Neural cell (in vitro differentiated cells): ENCODE results near the gene OTUB2. TPM values are rescaled to one million over a fixed set of nuclear protein-coding genes. Genes with fewer than 3 reads are reported as not detected.

Experiments used
- H2AFZ ChIP-seq: fragments of 200-600, 300-800 bp; sonication (generic), shearing (Covaris generic); 2 replicates; pipeline ENCODE4 v1.6.0; 2014; ENCODE audit warnings: low read depth, mild to moderate bottlenecking, antibody characterized with exemption, low read length, moderate library complexity
- H3F3A ChIP-seq: fragments of 200-600 bp; shearing (Covaris generic); 2 replicates; pipeline ENCODE4 v1.6.1; 2016; ENCODE audit warnings: mild to moderate bottlenecking, moderate library complexity, mixed read lengths, antibody characterized with exemption, low read length; ENCODE audit not compliant: insufficient read depth, poor library complexity, severe bottlenecking
- H3K27ac ChIP-seq: fragments of 200-600, 300-800 bp; sonication (generic), shearing (Covaris generic); 2 replicates; pipeline ENCODE4 v1.5.1; 2014; ENCODE audit warnings: mild to moderate bottlenecking, low read length, moderate library complexity
- H3K27me3 ChIP-seq: fragments of 300-800, 200-600 bp; sonication (generic), shearing (Covaris generic); 2 replicates; pipeline ENCODE4 v1.6.0; 2014; ENCODE audit warnings: mild to moderate bottlenecking, low read depth, low read length, moderate library complexity; ENCODE audit not compliant: insufficient read depth
- H3K36me3 ChIP-seq: fragments of 300-800, 200-600 bp; sonication (generic), shearing (Covaris generic); 2 replicates; pipeline ENCODE4 v1.5.1; 2014; ENCODE audit warnings: mild to moderate bottlenecking, antibody characterized with exemption, low read length, moderate library complexity; ENCODE audit not compliant: insufficient read depth
- H3K4me2 ChIP-seq: fragments of 300-800, 200-600 bp; sonication (generic), shearing (Covaris generic); 2 replicates; pipeline ENCODE4 v1.6.0; 2014; ENCODE audit warnings: mild to moderate bottlenecking, low read length
- H3K4me3 ChIP-seq: fragments of 300-800, 200-600 bp; sonication (generic), shearing (Covaris generic); 2 replicates; pipeline ENCODE4 v1.5.1; 2014; ENCODE audit warnings: mild to moderate bottlenecking, low read length, moderate library complexity
- H3K79me2 ChIP-seq: fragments of 200-600 bp; shearing (Covaris generic); replicated peaks from 2 replicates; pipeline ENCODE4 v1.6.0; 2014; ENCODE audit warnings: mild to moderate bottlenecking, low read length, moderate library complexity; ENCODE audit not compliant: insufficient read depth
- H3K9ac ChIP-seq: fragments of 300-800, 200-600 bp; sonication (generic), shearing (Covaris generic); 2 replicates; pipeline ENCODE4 v1.6.1; 2016; ENCODE audit warnings: mild to moderate bottlenecking, low read length, mixed read lengths
- H3K9me2 ChIP-seq: fragments of 200-600 bp; shearing (Covaris generic); 2 replicates; pipeline ENCODE4 v1.6.1; 2016; ENCODE audit warnings: mild to moderate bottlenecking, low read length, mixed read lengths; ENCODE audit not compliant: insufficient read depth
- H3K9me3 ChIP-seq: fragments of 200-600, 300-800 bp; sonication (generic), shearing (Covaris generic); 2 replicates; pipeline ENCODE4 v1.6.1; 2016; ENCODE audit warnings: mild to moderate bottlenecking, mixed run types, low read length, moderate library complexity, mixed read lengths
- H4K20me1 ChIP-seq: fragments of 200-600 bp; shearing (Covaris generic); 2 replicates; pipeline ENCODE4 v1.6.1; 2016; ENCODE audit warnings: mild to moderate bottlenecking, mixed run types; ENCODE audit not compliant: insufficient read depth
- EP300 ChIP-seq: fragments of 450-650 bp; conservative IDR thresholded peaks from 2 replicates; pipeline ENCODE4 v1.6.1; 2014; ENCODE audit warnings: antibody characterized with exemption, mild to moderate bottlenecking, moderate library complexity; ENCODE audit not compliant: poor library complexity, severe bottlenecking
- EZH2 ChIP-seq: fragments of 200-600, 300-800 bp; shearing (Covaris generic), sonication (generic); IDR thresholded peaks from 2 replicates; pipeline ENCODE4 v1.6.1; 2014; ENCODE audit warnings: antibody characterized with exemption, low read length, borderline replicate concordance, mild to moderate bottlenecking; ENCODE audit not compliant: insufficient read depth, poor library complexity, severe bottlenecking
- MXI1 ChIP-seq: fragments of 450-650 bp; conservative IDR thresholded peaks from 2 replicates; pipeline ENCODE4 v1.6.1; 2014; ENCODE audit warnings: antibody characterized with exemption, mild to moderate bottlenecking; ENCODE audit not compliant: poor library complexity, severe bottlenecking
- POLR2AphosphoS5 ChIP-seq: IDR thresholded peaks from 2 replicates; pipeline ENCODE4 v1.6.1; 2012
- RAD21 ChIP-seq: fragments of 450-650 bp; conservative IDR thresholded peaks from 2 replicates; pipeline ENCODE4 v1.6.1; 2014; ENCODE audit warnings: antibody characterized with exemption, mild to moderate bottlenecking, moderate library complexity
- SMC3 ChIP-seq: fragments of 450-650 bp; conservative IDR thresholded peaks from 2 replicates; pipeline ENCODE4 v1.6.1; 2014; ENCODE audit warnings: antibody characterized with exemption, mild to moderate bottlenecking, moderate library complexity; ENCODE audit not compliant: poor library complexity
- TAF1 ChIP-seq: IDR thresholded peaks from 2 replicates; pipeline ENCODE4 v1.6.1; 2012; ENCODE audit warnings: low read depth
- polyA plus RNA-seq: library from polyadenylated mRNA; depleted of rRNA; stranded (reverse); fragments of >200 nt; gene quantifications from 2 replicates; pipeline ENCODE4 v1.2.3, GENCODE V29; 2014
- TF ChIP-seq, protein P1 (sequence below): IDR thresholded peaks from 2 replicates; pipeline ENCODE4 v1.6.1; 2012; ENCODE audit warnings: borderline replicate concordance
- TF ChIP-seq, protein P2 (sequence below): fragments of 450-650 bp; IDR thresholded peaks from 2 replicates; pipeline ENCODE4 v1.5.1; 2014; ENCODE audit warnings: antibody characterized with exemption, mild to moderate bottlenecking, moderate library complexity; ENCODE audit not compliant: poor library complexity, severe bottlenecking

OTUB2 gene
- polyA plus RNA-seq, 1 donor from 2014 or later: 2.5 TPM

- Histone ChIP-seq H3K9ac (no peak overlapping the region), H4K20me1 (no peaks in the 10 kb centered on the region), H3K27ac (no peak overlapping the region), H3K4me3 (no peak overlapping the region), H3K27me3 (no peaks in the 10 kb centered on the region), H3K4me2 (no peak overlapping the region), H3F3A (no peaks in the 10 kb centered on the region), H2AFZ (no peak overlapping the region), H3K36me3 (peaks cover 19% of the 10 kb centered on the region), H3K9me3 (no peaks in the 10 kb centered on the region), H3K79me2 (peaks cover 1% of the 10 kb centered on the region), H3K9me2 (no peaks in the 10 kb centered on the region)
- TF ChIP-seq POLR2AphosphoS5: no peak
- no peak for TF ChIP-seq EP300
- no peak for TF ChIP-seq TAF1
- TF ChIP-seq, protein P1, sequence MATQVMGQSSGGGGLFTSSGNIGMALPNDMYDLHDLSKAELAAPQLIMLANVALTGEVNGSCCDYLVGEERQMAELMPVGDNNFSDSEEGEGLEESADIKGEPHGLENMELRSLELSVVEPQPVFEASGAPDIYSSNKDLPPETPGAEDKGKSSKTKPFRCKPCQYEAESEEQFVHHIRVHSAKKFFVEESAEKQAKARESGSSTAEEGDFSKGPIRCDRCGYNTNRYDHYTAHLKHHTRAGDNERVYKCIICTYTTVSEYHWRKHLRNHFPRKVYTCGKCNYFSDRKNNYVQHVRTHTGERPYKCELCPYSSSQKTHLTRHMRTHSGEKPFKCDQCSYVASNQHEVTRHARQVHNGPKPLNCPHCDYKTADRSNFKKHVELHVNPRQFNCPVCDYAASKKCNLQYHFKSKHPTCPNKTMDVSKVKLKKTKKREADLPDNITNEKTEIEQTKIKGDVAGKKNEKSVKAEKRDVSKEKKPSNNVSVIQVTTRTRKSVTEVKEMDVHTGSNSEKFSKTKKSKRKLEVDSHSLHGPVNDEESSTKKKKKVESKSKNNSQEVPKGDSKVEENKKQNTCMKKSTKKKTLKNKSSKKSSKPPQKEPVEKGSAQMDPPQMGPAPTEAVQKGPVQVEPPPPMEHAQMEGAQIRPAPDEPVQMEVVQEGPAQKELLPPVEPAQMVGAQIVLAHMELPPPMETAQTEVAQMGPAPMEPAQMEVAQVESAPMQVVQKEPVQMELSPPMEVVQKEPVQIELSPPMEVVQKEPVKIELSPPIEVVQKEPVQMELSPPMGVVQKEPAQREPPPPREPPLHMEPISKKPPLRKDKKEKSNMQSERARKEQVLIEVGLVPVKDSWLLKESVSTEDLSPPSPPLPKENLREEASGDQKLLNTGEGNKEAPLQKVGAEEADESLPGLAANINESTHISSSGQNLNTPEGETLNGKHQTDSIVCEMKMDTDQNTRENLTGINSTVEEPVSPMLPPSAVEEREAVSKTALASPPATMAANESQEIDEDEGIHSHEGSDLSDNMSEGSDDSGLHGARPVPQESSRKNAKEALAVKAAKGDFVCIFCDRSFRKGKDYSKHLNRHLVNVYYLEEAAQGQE: no peak
- TF ChIP-seq SMC3: no peak
- no peak for TF ChIP-seq RAD21
Measured at GRCh38 chr14:94058128-94058673, 32.1 kb downstream of the OTUB2 start.

GRCh38 chr14:94058674-94059138 is 32.6 kb downstream of the OTUB2 start:
- H2AFZ ChIP-seq: no peak overlapping the region
- no peak for TF ChIP-seq MXI1
- no peak for TF ChIP-seq POLR2AphosphoS5
- TF ChIP-seq EP300: no peak
- TF ChIP-seq, protein P1: no peak
- no peak for TF ChIP-seq SMC3
- TF ChIP-seq RAD21: no peak
- TF ChIP-seq EZH2: no peak
- TF ChIP-seq, protein P2, sequence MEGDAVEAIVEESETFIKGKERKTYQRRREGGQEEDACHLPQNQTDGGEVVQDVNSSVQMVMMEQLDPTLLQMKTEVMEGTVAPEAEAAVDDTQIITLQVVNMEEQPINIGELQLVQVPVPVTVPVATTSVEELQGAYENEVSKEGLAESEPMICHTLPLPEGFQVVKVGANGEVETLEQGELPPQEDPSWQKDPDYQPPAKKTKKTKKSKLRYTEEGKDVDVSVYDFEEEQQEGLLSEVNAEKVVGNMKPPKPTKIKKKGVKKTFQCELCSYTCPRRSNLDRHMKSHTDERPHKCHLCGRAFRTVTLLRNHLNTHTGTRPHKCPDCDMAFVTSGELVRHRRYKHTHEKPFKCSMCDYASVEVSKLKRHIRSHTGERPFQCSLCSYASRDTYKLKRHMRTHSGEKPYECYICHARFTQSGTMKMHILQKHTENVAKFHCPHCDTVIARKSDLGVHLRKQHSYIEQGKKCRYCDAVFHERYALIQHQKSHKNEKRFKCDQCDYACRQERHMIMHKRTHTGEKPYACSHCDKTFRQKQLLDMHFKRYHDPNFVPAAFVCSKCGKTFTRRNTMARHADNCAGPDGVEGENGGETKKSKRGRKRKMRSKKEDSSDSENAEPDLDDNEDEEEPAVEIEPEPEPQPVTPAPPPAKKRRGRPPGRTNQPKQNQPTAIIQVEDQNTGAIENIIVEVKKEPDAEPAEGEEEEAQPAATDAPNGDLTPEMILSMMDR: no peak
- no peak for TF ChIP-seq TAF1
- H3K9ac ChIP-seq: no peak overlapping the region
- H3K4me2 ChIP-seq: no peak overlapping the region
- no peaks in the 10 kb centered on the region for H3K9me2 ChIP-seq
- H3K27me3 ChIP-seq: no peaks in the 10 kb centered on the region
- H3K36me3 ChIP-seq: peaks cover 19% of the 10 kb centered on the region
- no peak overlapping the region for H3K4me3 ChIP-seq
- peaks cover 6% of the 10 kb centered on the region for H3K79me2 ChIP-seq
- H3F3A ChIP-seq: no peaks in the 10 kb centered on the region
- no peak overlapping the region for H3K27ac ChIP-seq
- H3K9me3 ChIP-seq: no peaks in the 10 kb centered on the region
- no peaks in the 10 kb centered on the region for H4K20me1 ChIP-seq
